H9 (cell line): ENCODE measurements around the gene CYP27B1. TPM values are rescaled to one million over a fixed set of nuclear protein-coding genes. Genes with fewer than 3 reads are reported as not detected.

Source experiments
- DNase-seq: peaks from one replicate; pipeline ENCODE4 v3.0.0-alpha.2; 2017
- H2AFZ ChIP-seq: one replicate; pipeline ENCODE4 v1.6.1; 2013; ENCODE audit warnings: mild to moderate bottlenecking, low read length, control low read depth, moderate library complexity
- H2AK5ac ChIP-seq: 2 replicates; pipeline ENCODE4 v1.6.1; 2013; ENCODE audit warnings: low read length, control low read depth, mixed read lengths; ENCODE audit not compliant: insufficient read length
- H2BK120ac ChIP-seq: one replicate; pipeline ENCODE4 v1.6.1; 2013; ENCODE audit warnings: low read depth, mild to moderate bottlenecking, low read length, control low read depth, inconsistent platforms; ENCODE audit not compliant: poor library complexity, severe bottlenecking
- H2BK12ac ChIP-seq: 2 replicates; pipeline ENCODE4 v1.6.1; 2013; ENCODE audit warnings: low read length, control low read depth, mixed read lengths, low read depth; ENCODE audit not compliant: insufficient read length
- H2BK15ac ChIP-seq: 2 replicates; pipeline ENCODE4 v1.6.1; 2013; ENCODE audit warnings: low read depth, low read length, control low read depth
- H2BK20ac ChIP-seq: one replicate; pipeline ENCODE4 v1.6.1; 2013; ENCODE audit warnings: low read depth, mild to moderate bottlenecking, low read length, control low read depth, inconsistent platforms; ENCODE audit not compliant: poor library complexity, severe bottlenecking
- H2BK5ac ChIP-seq: 2 replicates; pipeline ENCODE4 v1.6.1; 2013; ENCODE audit warnings: low read length, control low read depth, mixed read lengths; ENCODE audit not compliant: insufficient read length
- H3K14ac ChIP-seq: 2 replicates; pipeline ENCODE4 v1.6.1; 2013; ENCODE audit warnings: low read length, control low read depth; ENCODE audit not compliant: insufficient read depth
- H3K18ac ChIP-seq: 2 replicates; pipeline ENCODE4 v1.6.1; 2013; ENCODE audit warnings: low read depth, mild to moderate bottlenecking, mixed read lengths, low read length, control low read depth; ENCODE audit not compliant: insufficient read length
- H3K23ac ChIP-seq: 2 replicates; pipeline ENCODE4 v1.6.1; 2013; ENCODE audit warnings: low read length, control low read depth, mixed read lengths, low read depth; ENCODE audit not compliant: insufficient read length
- H3K23me2 ChIP-seq: 2 replicates; pipeline ENCODE4 v1.6.1; 2013; ENCODE audit warnings: low read depth, mild to moderate bottlenecking, mixed read lengths, low read length, control low read depth; ENCODE audit not compliant: insufficient read length, poor library complexity, severe bottlenecking
- H3K27ac ChIP-seq: 2 replicates; pipeline ENCODE4 v1.5.1; 2013; ENCODE audit warnings: low read length, control low read depth, mixed read lengths, low read depth; ENCODE audit not compliant: insufficient read length
- H3K27me3 ChIP-seq: 2 replicates; pipeline ENCODE4 v1.6.1; 2013; ENCODE audit warnings: low read length, control low read depth, inconsistent platforms; ENCODE audit not compliant: insufficient read depth
- H3K4ac ChIP-seq: 2 replicates; pipeline ENCODE4 v1.6.1; 2013; ENCODE audit warnings: low read depth, mild to moderate bottlenecking, control low read depth, inconsistent platforms, low read length, moderate library complexity
- H3K4me1 ChIP-seq: 2 replicates; pipeline ENCODE4 v1.6.1; 2013; ENCODE audit warnings: low read length, control low read depth, inconsistent platforms; ENCODE audit not compliant: insufficient read depth
- H3K4me2 ChIP-seq: 2 replicates; pipeline ENCODE4 v1.6.1; 2013; ENCODE audit warnings: low read length, control low read depth, mixed read lengths; ENCODE audit not compliant: insufficient read length, insufficient read depth
- H3K56ac ChIP-seq: 2 replicates; pipeline ENCODE4 v1.6.1; 2013; ENCODE audit warnings: low read depth, mild to moderate bottlenecking, mixed read lengths, low read length, control low read depth; ENCODE audit not compliant: insufficient read length
- H3K79me1 ChIP-seq: 2 replicates; pipeline ENCODE4 v1.6.1; 2013; ENCODE audit warnings: low read depth, mild to moderate bottlenecking, moderate library complexity, low read length, control low read depth, inconsistent platforms; ENCODE audit not compliant: insufficient read depth, poor library complexity, severe bottlenecking
- H3K79me2 ChIP-seq: 2 replicates; pipeline ENCODE4 v1.6.1; 2013; ENCODE audit warnings: low read length, control low read depth, inconsistent platforms; ENCODE audit not compliant: insufficient read depth
- H3K9ac ChIP-seq: 2 replicates; pipeline ENCODE4 v1.6.1; 2013; ENCODE audit warnings: low read length, control low read depth, mixed read lengths; ENCODE audit not compliant: insufficient read length; ENCODE audit errors: extremely low read depth
- H3K9me3 ChIP-seq: one replicate; pipeline ENCODE4 v1.6.1; 2013; ENCODE audit warnings: low read depth, low read length, inconsistent platforms; ENCODE audit not compliant: control insufficient read depth
- H3T11ph ChIP-seq: one replicate; pipeline ENCODE4 v1.6.1; 2013; ENCODE audit warnings: mild to moderate bottlenecking, low read length, control low read depth, inconsistent platforms
- H4K20me1 ChIP-seq: one replicate; pipeline ENCODE4 v1.6.1; 2013; ENCODE audit not compliant: control insufficient read depth, insufficient read length, insufficient read depth
- H4K5ac ChIP-seq: 2 replicates; pipeline ENCODE4 v1.6.1; 2013; ENCODE audit warnings: low read depth, mild to moderate bottlenecking, mixed read lengths, low read length, control low read depth; ENCODE audit not compliant: insufficient read length
- H4K8ac ChIP-seq: replicated peaks from 2 replicates; pipeline ENCODE4 v1.6.1; 2013; ENCODE audit warnings: low read length, control low read depth, mixed read lengths, low read depth; ENCODE audit not compliant: insufficient read length
- H4K91ac ChIP-seq: 2 replicates; pipeline ENCODE4 v1.6.1; 2013; ENCODE audit warnings: low read depth, mild to moderate bottlenecking, moderate library complexity, mixed read lengths, low read length, control low read depth; ENCODE audit not compliant: insufficient read length
- H3K27ac Mint-ChIP-seq, 3 experiments: 2 replicates in 2 of 3; 3 replicates in 1 of 3; pipeline ENCODE4 v1.8.0; 2020 to 2021; ENCODE audit warnings: mixed read lengths in 3 of 3, mild to moderate bottlenecking in 1 of 3, moderate library complexity in 1 of 3
- H3K27me3 Mint-ChIP-seq: 2 replicates; pipeline ENCODE4 v1.8.0; 2021; ENCODE audit warnings: low read depth, mild to moderate bottlenecking, moderate library complexity, mixed read lengths
- H3K36me3 Mint-ChIP-seq, 3 experiments: 2 replicates in 2 of 3; 3 replicates in 1 of 3; pipeline ENCODE4 v1.8.0; 2020 to 2021; ENCODE audit warnings: low read depth in 3 of 3, mixed read lengths in 3 of 3; ENCODE audit not compliant: insufficient read depth in 1 of 3
- H3K4me1 Mint-ChIP-seq, 2 experiments: 2 replicates each; pipeline ENCODE4 v1.8.0; 2020; ENCODE audit warnings: mixed read lengths in 2 of 2
- H3K4me3 Mint-ChIP-seq, 2 experiments: 2 replicates in 1 of 2; 3 replicates in 1 of 2; pipeline ENCODE4 v1.8.0; 2020 to 2021; ENCODE audit warnings: mild to moderate bottlenecking in 2 of 2, mixed read lengths in 2 of 2, moderate library complexity in 1 of 2
- H3K9me3 Mint-ChIP-seq, 2 experiments: 2 replicates in 1 of 2; 3 replicates in 1 of 2; pipeline ENCODE4 v1.8.0; 2020; ENCODE audit warnings: mild to moderate bottlenecking in 2 of 2, mixed read lengths in 2 of 2, moderate library complexity in 1 of 2
- WGBS: extraction: QIAGEN DNeasy Blood & Tissue Kit; methylation state at CpG from one replicate; pipeline ENCODE4 v1.1.7; 2013; ENCODE audit warnings: missing lambda C conversion rate, low lambda C conversion rate, mixed read lengths; ENCODE audit not compliant: insufficient read length; ENCODE audit errors: extremely low coverage; 5-methylcytosine and 5-hydroxymethylcytosine counted together
- total RNA-seq: library from RNA; stranded (reverse); gene quantifications from 2 replicates; pipeline ENCODE4 v1.2.1, GENCODE V29; 2021
- TF ChIP-seq, protein P1 (sequence below): fragments of 200-600 bp; sonication (generic); conservative IDR thresholded peaks from 3 replicates; pipeline ENCODE4 v1.8.0; 2021; ENCODE audit warnings: antibody characterized with exemption, mild to moderate bottlenecking

Gene CYP27B1
- total RNA-seq, 1 experiment from 2014 or later = 6.1 TPM

DNA sequence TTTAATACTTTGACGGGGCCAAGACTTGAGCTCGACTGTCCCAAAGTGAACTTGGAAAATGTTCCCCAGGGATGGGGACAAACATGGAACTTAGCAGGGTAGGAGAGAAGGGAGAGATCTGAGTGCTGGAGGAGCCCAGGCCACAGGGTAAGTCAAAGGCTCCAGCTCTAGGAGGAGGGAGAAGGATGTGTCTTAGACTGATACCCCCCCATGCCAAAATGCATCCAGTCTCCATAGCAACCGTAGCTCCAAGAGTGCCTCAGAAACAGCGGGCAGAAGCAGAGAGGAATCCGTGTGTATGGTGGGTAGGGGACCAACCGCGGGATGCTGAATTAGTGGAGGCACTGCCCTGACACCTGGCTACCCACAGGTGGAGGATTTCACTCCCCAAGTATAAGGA lies 27.5 kb downstream of the CYP27B1 start:
- no CpG with 5 or more reads among the region's 7 CpGs for WGBS

More for the DNA sequence above, 27.5 kb downstream of the CYP27B1 start:
- H3K4me1 ChIP-seq = peaks cover 2% of the 10 kb centered on the region; the same call in 1 of the 2 replicates
- H4K8ac ChIP-seq = no peak overlapping the region
- H2AK5ac ChIP-seq = no peak overlapping the region
- no peak overlapping the region for H2BK12ac ChIP-seq
- no peaks in the 10 kb centered on the region for H3K9me3 ChIP-seq
- Mint-ChIP-seq H3K4me3 (peak overlapping the region; percentile 63 to 86), H3K9me3 (no peaks in the 10 kb centered on the region; a peak in 1 of 5 replicates), H3K4me1 (peaks cover 26 to 37% of the 10 kb centered on the region in 2 experiments), H3K27ac (no peak overlapping the region), H3K27me3 (peaks cover 85% of the 10 kb centered on the region), H3K36me3 (no peaks in the 10 kb centered on the region; a peak in 1 of 7 replicates)
- H2BK20ac ChIP-seq = no peak overlapping the region
- H3K27ac ChIP-seq = no peak overlapping the region
- no peak overlapping the region for H3K4ac ChIP-seq
- no peak overlapping the region for H2AFZ ChIP-seq
- no peak overlapping the region for H2BK120ac ChIP-seq
- no peak for DNase-seq
- no peaks in the 10 kb centered on the region for H3K79me2 ChIP-seq
- TF ChIP-seq, protein P1, sequence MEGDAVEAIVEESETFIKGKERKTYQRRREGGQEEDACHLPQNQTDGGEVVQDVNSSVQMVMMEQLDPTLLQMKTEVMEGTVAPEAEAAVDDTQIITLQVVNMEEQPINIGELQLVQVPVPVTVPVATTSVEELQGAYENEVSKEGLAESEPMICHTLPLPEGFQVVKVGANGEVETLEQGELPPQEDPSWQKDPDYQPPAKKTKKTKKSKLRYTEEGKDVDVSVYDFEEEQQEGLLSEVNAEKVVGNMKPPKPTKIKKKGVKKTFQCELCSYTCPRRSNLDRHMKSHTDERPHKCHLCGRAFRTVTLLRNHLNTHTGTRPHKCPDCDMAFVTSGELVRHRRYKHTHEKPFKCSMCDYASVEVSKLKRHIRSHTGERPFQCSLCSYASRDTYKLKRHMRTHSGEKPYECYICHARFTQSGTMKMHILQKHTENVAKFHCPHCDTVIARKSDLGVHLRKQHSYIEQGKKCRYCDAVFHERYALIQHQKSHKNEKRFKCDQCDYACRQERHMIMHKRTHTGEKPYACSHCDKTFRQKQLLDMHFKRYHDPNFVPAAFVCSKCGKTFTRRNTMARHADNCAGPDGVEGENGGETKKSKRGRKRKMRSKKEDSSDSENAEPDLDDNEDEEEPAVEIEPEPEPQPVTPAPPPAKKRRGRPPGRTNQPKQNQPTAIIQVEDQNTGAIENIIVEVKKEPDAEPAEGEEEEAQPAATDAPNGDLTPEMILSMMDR = no peak
- H3K18ac ChIP-seq = no peak overlapping the region
- peaks cover 16% of the 10 kb centered on the region for H3K23me2 ChIP-seq
- H4K91ac ChIP-seq = no peak overlapping the region
- H3K56ac ChIP-seq = no peak overlapping the region
- peaks cover 51% of the 10 kb centered on the region for H3K27me3 ChIP-seq
- H2BK15ac ChIP-seq = no peak overlapping the region
- H4K20me1 ChIP-seq = peaks cover 2% of the 10 kb centered on the region
- H3K14ac ChIP-seq = no peak overlapping the region
- H3K23ac ChIP-seq = no peak overlapping the region
- peak overlapping the region; percentile 47 for H3K4me2 ChIP-seq
- no peak overlapping the region for H4K5ac ChIP-seq
- no peak overlapping the region for H3K9ac ChIP-seq
- H2BK5ac ChIP-seq = no peak overlapping the region
- H3T11ph ChIP-seq = no peak overlapping the region
- H3K79me1 ChIP-seq = no peaks in the 10 kb centered on the region
